ENCODE measurements around the gene DUSP5. TPM values are rescaled to one million over a fixed set of nuclear protein-coding genes. Genes with fewer than 3 reads are reported as not detected.

DUSP5 gene
- 7.1 TPM for polyA plus RNA-seq (2012; ENCODE audit: insufficient read depth, insufficient read length, low read depth)

DNA sequence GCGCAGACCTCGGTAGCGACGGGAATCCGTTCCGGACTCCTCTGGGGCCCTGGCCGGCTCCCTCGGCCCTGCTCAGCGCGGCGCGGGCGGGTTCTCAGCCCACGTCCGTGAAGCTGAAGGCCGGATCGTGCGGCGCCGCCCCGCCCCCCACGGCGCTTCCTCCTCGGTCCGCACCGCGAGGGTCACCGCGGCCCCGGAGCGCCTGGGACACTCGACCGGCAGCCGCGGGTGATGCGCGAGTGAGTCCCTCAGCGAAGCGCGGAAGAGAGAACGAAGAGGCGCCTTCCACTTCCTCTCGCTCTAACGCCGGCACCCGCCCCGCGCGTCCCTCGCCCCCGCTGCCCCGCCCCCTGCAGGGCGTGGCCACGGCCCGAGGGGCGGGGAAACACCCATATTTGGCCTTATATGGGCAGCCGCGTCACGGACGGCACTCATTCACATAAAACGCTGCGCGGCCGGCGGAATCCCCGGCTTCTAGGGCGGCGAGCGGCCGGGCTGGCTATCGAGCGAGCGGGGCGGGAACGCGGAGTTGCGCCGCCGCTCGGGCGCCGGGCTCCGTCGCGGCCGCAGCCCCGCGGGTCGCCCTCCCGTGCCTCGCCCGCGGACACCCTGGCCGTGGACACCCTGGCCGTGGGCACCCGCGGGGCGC, at the start of gene DUSP5:
Gene DUSP5, plus strand, starts transcription at position 470 of the 649 bp plus-strand sequence. CDS start 215 bp downstream, outside the sequence.
- no peaks in the 10 kb centered on the region for H3K36me3 ChIP-seq
- peaks cover 35% of the 10 kb centered on the region for H3K4me1 ChIP-seq
- H3K4me3 ChIP-seq (ENCODE audit: low read depth, low read length), result peak within 1 kb of the TSS; percentile 65
- peaks cover 8% of the 10 kb centered on the region for H3K27me3 ChIP-seq
- TF ChIP-seq CTCF (IDR thresholded peaks at IDR 0.05; ENCODE audit: low read depth, low read length), result no peak
- no peaks in the 10 kb centered on the region for H3K9me3 ChIP-seq
- peak; percentile 93 for DNase-seq

- Histone ChIP-seq H3K27me3 (no peaks in the 10 kb centered on the region), H3K36me3 (no peaks in the 10 kb centered on the region), H3K4me3 (ENCODE audit: low read depth, low read length) (no peak overlapping the region), H3K9me3 (no peaks in the 10 kb centered on the region), H3K4me1 (peaks cover 12% of the 10 kb centered on the region)
- no peak for DNase-seq
- TF ChIP-seq CTCF (IDR thresholded peaks at IDR 0.05; ENCODE audit: low read depth, low read length), result no peak
Observed at GRCh38 chr10:110448682-110449418, 48.9 kb upstream of the DUSP5 start.

DNA sequence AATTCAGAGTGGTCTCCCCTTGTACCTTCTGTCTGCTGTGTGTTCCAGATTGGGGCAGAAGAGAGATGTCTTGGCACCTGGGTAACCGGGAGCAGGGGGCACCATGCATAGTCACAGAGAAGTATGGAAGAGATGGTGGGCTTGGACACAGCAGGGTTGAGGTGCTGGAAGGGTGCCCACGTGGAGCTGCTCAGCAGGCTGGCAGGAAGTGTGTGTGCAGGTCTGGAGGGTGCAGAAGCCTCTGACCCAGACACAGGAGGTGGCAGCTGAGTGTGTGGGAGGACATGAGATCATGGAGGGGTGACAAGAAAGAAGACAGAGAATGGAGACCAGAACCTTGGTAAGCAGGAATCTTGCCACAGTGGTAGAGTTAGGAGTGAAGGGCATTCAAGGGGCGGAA, 42.3 kb upstream of the DUSP5 start:
- no peaks in the 10 kb centered on the region for H3K9me3 ChIP-seq
- H3K27me3 ChIP-seq, result no peaks in the 10 kb centered on the region
- H3K36me3 ChIP-seq, result no peaks in the 10 kb centered on the region
- H3K4me1 ChIP-seq, result peaks cover 9% of the 10 kb centered on the region; the same call in 1 of the 2 replicates
- no peak overlapping the region for H3K4me3 ChIP-seq (ENCODE audit: low read depth, low read length)
- TF ChIP-seq CTCF (IDR thresholded peaks at IDR 0.05; ENCODE audit: low read depth, low read length), result no peak
- DNase-seq, result no peak

DNA sequence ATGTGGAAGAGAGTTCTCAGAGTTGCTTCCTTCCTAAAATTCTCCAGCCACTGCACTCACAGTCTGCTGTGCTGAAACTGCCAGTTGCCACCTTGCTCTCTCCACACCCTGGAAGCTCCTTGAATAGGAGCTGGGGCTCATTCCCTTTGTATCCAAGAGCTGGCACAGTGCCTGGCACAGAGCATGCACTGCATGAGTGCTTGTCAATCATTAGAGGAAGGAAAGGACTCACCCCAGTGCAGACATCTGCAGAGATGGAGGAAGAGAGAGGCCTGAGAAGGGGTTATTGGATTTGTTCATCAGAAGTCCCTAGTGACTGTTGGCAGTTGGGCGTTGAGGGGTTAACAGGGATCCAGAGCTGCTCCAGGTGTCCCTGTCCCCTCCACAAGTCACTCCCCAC, 41.7 kb upstream of the DUSP5 start:
- H3K4me1 ChIP-seq, result peaks cover 9% of the 10 kb centered on the region; the same call in 1 of the 2 replicates
- H3K36me3 ChIP-seq, result no peaks in the 10 kb centered on the region
- no peak overlapping the region for H3K4me3 ChIP-seq (ENCODE audit: low read depth, low read length)
- DNase-seq, result no peak
- TF ChIP-seq CTCF (IDR thresholded peaks at IDR 0.05; ENCODE audit: low read depth, low read length), result no peak
- no peaks in the 10 kb centered on the region for H3K9me3 ChIP-seq
- no peaks in the 10 kb centered on the region for H3K27me3 ChIP-seq

GRCh38 chr10:110456523-110457091, 41.1 kb upstream of the DUSP5 start:
- TF ChIP-seq CTCF (IDR thresholded peaks at IDR 0.05; ENCODE audit: low read depth, low read length), result no peak
- Histone ChIP-seq H3K4me1 (peaks cover 9% of the 10 kb centered on the region; the same call in 1 of the 2 replicates), H3K4me3 (ENCODE audit: low read depth, low read length) (no peak overlapping the region), H3K27me3 (no peaks in the 10 kb centered on the region), H3K36me3 (no peaks in the 10 kb centered on the region), H3K9me3 (no peaks in the 10 kb centered on the region)
- no peak for DNase-seq
